Fibroblast of skin of left biceps (primary cell): ENCODE measurements around the gene EGFL6.
A peak's percentile ranks its signal among the peaks of the same experiment; 100 is the strongest.
"Not testable (repeated sequence)": the region's sequence is repeated elsewhere in the genome, so short reads cannot be mapped to it uniquely, and the experiment has no call there.

Source experiments
- DNase-seq, 2 experiments: peaks; one replicate each; pipeline ENCODE4 v3.0.0-alpha.2; 2013; ENCODE audit warnings: low read depth in 2 of 2

Gene EGFL6

DNA sequence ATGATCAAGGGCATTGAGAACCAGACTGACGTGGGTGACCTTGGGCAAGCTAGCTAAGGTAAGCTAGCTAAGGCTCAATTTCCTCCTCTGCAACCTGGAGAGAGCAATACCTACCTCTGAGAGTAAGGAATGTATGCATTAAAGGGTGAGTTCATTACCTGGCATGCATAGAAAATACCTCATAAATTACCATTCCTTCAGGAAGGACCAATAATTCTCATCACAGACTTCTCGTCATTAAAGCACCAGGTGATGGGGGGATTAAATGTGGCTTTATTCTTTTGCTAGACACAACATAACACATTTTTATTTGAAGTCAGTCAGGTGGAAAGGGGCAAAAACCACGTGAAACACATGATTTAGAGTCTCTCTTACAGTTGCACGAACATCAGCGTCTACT lies 21.5 kb downstream of the EGFL6 start:
- no peak for DNase-seq

- peak in 1 of 2 experiments; percentile 1 for DNase-seq
These were observed 28.5 kb downstream of the EGFL6 start for GRCh38 chrX:13597874-13598273.

DNA sequence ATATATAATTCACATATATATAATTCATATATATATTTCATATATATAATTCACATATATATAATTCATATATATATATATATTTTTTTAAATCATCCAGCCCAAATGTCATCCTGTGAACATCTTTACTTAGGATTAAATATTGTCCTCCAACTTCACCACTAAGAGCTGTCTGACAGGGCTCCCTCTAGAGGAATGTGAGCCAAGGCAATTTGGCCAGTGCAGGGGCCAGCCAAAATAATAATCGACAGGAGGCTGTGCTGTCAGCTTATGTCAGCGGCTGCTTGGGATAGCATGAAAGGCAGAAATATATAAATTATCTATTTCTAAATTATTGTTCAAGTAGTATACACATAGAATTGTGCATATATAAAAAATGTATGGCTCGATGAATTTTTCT lies 29.5 kb downstream of the EGFL6 start:
- no peak for DNase-seq

DNA sequence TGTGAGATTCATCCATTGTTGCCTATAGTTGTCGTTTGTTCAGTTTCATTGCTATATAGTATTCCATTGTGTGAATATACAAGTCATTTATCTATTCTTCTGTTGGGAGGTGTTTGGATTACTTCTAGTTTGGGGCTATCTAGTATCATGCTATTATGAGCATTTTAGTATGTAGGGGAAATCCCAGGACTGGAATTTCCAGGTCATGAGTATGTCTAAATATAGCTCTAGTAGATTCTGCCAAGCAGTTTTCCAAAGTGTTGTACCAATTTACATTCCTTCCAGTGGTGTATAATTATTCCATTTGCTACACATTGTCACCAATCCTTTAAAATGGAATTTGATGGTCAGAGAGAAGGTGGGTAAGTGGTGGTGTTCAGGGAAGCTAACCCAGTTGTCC lies 30.1 kb downstream of the EGFL6 start:
- no peak for DNase-seq

DNA sequence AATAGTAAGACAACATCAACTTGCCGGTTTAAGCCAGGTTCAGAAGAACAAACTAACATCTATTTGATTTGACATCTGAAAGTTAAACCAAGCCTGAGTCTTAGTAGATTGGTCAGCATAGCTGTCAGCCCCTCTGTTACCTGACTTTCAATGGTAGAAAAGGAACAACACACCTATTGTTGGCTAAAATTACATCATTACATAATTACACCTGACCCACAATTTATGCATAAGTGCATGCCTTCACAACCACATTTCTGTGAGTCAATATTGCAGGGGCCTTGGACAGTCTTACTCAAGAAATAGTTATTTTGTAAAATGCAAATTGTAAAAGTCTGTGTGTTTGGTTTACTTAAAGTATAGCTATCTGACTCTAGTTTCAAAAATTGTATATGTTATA lies 36.2 kb downstream of the EGFL6 start:
- DNase-seq, result no peak

DNA sequence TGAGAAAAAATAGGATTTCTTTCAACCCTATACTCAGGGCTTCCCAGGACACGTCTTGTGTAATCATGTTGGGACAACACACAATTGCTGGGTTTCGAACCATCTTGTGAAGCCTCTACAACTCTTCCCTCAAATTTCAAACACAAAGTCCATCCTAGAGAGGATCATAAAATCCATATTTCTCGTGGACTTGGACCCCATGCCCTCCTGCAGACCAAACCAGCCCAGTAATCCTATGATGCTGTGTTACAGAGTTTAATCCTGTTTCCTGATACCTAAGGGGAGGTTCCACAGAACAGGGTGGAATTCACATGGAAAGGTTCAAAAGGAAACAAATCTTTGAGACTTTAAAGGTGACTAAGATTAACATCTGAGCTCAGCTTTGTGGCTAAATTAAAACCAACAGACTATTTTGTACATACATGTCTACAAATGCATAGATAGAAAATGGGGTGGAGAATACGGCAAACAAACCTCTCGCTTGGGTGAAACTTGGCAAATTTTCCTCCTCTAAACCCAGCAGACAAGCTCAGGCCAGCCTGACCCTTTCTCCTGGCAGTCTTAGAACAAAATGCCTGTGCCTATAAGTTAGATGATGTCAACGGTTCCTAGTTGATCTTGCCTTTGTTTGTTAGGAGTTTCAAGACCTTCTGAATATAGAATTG lies 38.1 kb downstream of the EGFL6 start:
- DNase-seq, result no peak

DNA sequence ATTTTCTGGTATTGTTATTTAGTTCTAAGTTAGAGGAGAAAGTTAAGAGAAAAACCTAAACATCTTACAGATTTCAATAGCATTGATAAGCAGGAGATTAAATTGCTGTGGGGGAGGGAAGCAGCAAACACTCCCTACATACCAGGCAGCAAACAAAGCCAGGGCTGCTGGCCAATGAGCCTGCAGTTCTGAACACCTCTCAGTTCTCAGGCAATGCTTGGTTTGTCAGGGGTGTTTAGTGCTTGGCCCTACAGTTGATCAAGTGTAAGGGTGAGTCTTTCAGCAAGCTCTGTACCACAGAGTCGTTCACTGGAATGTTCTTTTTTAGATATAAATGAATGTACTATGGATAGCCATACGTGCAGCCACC lies 38.6 kb downstream of the EGFL6 start:
- no peak for DNase-seq

- DNase-seq, result no peak
These were observed 44.8 kb downstream of the EGFL6 start for GRCh38 chrX:13614154-13614553.

GRCh38 chrX:13620207-13620606 lies 50.8 kb downstream of the EGFL6 start:
- DNase-seq, result no peak

GRCh38 chrX:13622401-13622964 lies 53.1 kb downstream of the EGFL6 start:
- no peak for DNase-seq

DNA sequence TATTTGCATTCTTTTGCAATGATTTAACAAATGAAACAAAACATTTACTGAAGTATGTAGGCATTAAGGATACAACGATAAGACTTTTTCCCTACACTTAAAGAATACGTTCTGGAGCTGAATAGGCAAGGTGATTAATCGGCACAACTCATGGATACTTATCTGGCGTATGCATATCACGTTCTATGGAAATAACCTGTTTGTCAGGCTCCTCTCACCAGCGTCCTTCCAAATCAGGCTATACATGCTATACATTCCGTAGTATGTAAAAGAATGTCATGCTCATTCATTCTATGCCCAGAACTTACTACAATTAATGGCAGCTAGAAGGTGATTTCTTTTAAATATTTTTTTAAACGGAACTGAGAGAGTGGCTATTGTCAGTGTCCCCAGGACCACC lies 57.9 kb downstream of the EGFL6 start:
- no peak for DNase-seq

GRCh38 chrX:13637224-13637623 lies 67.8 kb downstream of the EGFL6 start:
- not testable (repeated sequence) for DNase-seq

DNA sequence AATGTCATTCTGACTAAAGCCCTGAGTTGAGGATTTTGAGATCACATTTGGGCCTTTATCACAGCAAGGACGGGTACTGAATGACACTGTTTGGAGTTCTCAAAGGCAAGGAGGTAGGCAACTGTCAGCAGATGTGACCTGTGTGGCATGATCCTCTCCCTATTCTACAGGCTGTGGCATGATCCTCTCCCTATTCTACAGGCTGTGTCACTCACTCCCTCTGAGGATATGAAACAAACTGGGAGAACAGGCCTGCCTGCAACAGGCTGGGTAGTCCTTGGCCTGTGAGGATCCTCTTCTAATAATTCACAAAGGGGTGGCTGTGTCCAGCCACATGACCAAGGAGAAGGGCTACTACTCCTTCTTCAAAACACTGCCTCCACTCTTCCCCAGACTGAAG lies 68.6 kb downstream of the EGFL6 start:
- DNase-seq, result no peak

- no peak for DNase-seq
These were observed 69.4 kb downstream of the EGFL6 start for GRCh38 chrX:13638826-13639225.

DNA sequence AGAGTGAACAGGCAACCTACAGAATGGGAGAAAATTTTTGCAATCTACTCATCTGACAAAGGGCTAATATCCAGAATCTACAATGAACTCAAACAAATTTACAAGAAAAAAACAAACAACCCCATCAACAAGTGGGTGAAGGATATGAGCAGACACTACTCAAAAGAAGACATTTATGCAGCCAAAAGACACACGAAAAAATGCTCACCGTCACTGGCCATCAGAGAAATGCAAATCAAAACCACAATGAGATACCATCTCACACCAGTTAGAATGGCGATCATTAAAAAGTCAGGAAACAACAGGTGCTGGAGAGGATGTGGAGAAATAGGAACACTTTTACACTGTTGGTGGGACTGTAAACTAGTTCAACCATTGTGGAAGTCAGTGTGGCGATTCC lies 72.3 kb downstream of the EGFL6 start:
- DNase-seq, result not testable (repeated sequence)

GRCh38 chrX:13645464-13646153 lies 76.2 kb downstream of the EGFL6 start:
- DNase-seq, result no peak

GRCh38 chrX:13646154-13646549 lies 76.8 kb downstream of the EGFL6 start:
- no peak for DNase-seq

- no peak for DNase-seq
These were observed 78.4 kb downstream of the EGFL6 start for GRCh38 chrX:13647709-13648212.

GRCh38 chrX:13648336-13648735 lies 78.9 kb downstream of the EGFL6 start:
- DNase-seq, result not testable (repeated sequence)

DNA sequence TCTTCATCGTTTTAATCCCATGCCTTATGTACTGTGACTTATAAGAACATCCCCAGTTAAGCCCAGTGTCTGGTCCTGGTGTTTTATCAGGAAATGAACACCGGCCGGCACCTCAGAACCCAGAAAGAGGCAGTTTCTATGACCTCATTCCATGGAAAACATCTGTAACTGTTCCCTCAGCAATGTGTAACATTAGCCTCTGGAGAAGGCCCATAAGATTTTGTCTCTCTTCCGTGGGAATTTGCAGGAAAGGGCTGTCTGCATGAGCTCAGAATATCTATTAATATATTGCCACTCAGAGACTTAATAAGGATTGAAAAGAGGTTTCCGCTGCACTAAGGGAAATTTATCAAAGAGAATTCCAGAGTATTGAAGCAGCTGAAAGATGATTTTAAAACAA lies 80.4 kb downstream of the EGFL6 start:
- peak; percentile 64 to 67 for DNase-seq

- DNase-seq, result no peak
These were observed 80.9 kb downstream of the EGFL6 start for GRCh38 chrX:13650318-13650717.

- DNase-seq, result no peak
These were observed 81.7 kb downstream of the EGFL6 start for GRCh38 chrX:13651150-13651549.

DNA sequence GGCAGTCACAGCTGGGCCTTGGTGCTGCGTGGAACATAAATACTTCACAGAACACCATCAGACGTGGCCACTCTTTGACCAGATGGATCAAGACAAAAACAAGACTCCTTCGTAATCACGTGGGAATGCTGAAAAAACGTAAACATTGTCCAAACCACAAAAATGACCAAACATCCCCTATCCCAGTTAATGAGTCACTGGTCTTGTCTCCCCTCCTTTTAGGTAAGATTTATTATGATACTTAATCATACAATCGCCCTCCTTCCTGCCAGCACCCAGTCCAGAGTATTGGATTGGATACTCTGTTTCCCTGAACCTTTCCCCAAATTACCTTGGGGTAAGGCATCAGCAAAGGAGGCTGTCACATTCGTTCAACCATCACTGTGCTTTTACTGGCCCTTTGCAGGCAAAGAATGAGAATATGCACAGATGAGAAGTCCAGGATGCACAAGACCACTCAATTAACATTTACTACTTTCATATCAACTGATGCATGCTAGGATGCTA lies 82.9 kb downstream of the EGFL6 start:
- DNase-seq, result peak; percentile 66 to 68
